PC-9 (cell line): ENCODE measurements around the gene BNIPL. TPM values are rescaled to one million over a fixed set of nuclear protein-coding genes. Genes with fewer than 3 reads are reported as not detected.

Experiments used
- BruUV-seq: library from RNA; stranded (reverse); fragments of 400-500 nt; replicated peaks from 2 replicates; lab custom pipeline; 2021; lab: Mats Ljungman, UMichigan
- CTCF ChIA-PET: fragments of 300-600 bp; sonication (Branson Sonifier 250); formaldehyde crosslinking; loops from one replicate; lab custom pipeline; 2022; ENCODE audit warnings: antibody characterized with exemption; lab: Charles Lee
- POLR2A ChIA-PET: fragments of 300-600 bp; sonication (Branson Sonifier 250); formaldehyde crosslinking; loops from one replicate; lab custom pipeline; 2022; ENCODE audit warnings: antibody characterized with exemption; ENCODE audit not compliant: unreplicated experiment; lab: Charles Lee
- DNase-seq, 2 experiments: peaks; one replicate each; pipeline versions ENCODE4 v3.0.0 to v3.0.0-alpha.2; 2015 to 2022; ENCODE audit warnings: mixed read lengths in 1 of 2
- H2AFZ ChIP-seq: fragments of 200-600 bp; sonication (generic); 2 replicates; pipeline ENCODE4 v1.8.1; 2017; ENCODE audit warnings: antibody characterized with exemption
- H3F3A ChIP-seq: fragments of 200-600 bp; sonication (generic); 2 replicates; pipeline ENCODE4 v1.8.1; 2017; ENCODE audit warnings: antibody characterized with exemption, mild to moderate bottlenecking, low read depth; ENCODE audit not compliant: insufficient read depth
- H3K27ac ChIP-seq: fragments of 200-600 bp; sonication (generic); 2 replicates; pipeline ENCODE4 v1.6.1; 2016; ENCODE audit warnings: mixed run types
- H3K27me3 ChIP-seq: fragments of 200-600 bp; sonication (generic); 2 replicates; pipeline ENCODE4 v1.6.1; 2016; ENCODE audit warnings: low read depth, mixed run types; ENCODE audit not compliant: insufficient read depth
- H3K36me3 ChIP-seq: fragments of 200-600 bp; sonication (generic); 2 replicates; pipeline ENCODE4 v1.6.1; 2016; ENCODE audit warnings: low read depth, mixed run types
- H3K4me1 ChIP-seq: fragments of 200-600 bp; sonication (generic); replicated peaks from 2 replicates; pipeline ENCODE4 v1.6.1; 2016; ENCODE audit warnings: mixed run types; ENCODE audit not compliant: insufficient read depth
- H3K4me2 ChIP-seq: fragments of 200-600 bp; sonication (generic); 2 replicates; pipeline ENCODE4 v1.6.1; 2017; ENCODE audit warnings: mixed run types
- H3K4me3 ChIP-seq: fragments of 200-600 bp; sonication (generic); 2 replicates; pipeline ENCODE4 v1.6.1; 2016; ENCODE audit warnings: mixed run types
- H3K79me2 ChIP-seq: fragments of 200-600 bp; sonication (generic); 2 replicates; pipeline ENCODE4 v1.6.1; 2017; ENCODE audit warnings: low read depth, mixed run types
- H3K9me2 ChIP-seq: fragments of 200-600 bp; sonication (generic); 2 replicates; pipeline ENCODE4 v1.8.1; 2017; ENCODE audit warnings: mild to moderate bottlenecking; ENCODE audit not compliant: insufficient read depth
- H3K9me3 ChIP-seq: fragments of 200-600 bp; sonication (generic); 2 replicates; pipeline ENCODE4 v1.8.1; 2016; ENCODE audit warnings: low read depth; ENCODE audit not compliant: insufficient read depth
- H4K20me1 ChIP-seq: fragments of 200-600 bp; sonication (generic); 2 replicates; pipeline ENCODE4 v1.8.1; 2017; ENCODE audit not compliant: insufficient read depth
- EZH2 ChIP-seq: fragments of 200-600 bp; sonication (generic); IDR thresholded peaks from 2 replicates; pipeline ENCODE4 v1.8.0; 2017; ENCODE audit warnings: antibody characterized with exemption, low read depth
- intact Hi-C: fragments of 100-400 bp; cut with micrococcal nuclease; formaldehyde crosslinking; loops from one replicate; pipeline ENCODE4 v1.10.0; 2022; ENCODE audit not compliant: unreplicated experiment
- total RNA-seq: library from RNA; stranded (reverse); gene quantifications from 2 replicates; pipeline ENCODE4 v1.2.3, GENCODE V29; 2021
- TF ChIP-seq, protein P1 (sequence below): fragments of 200-600 bp; sonication (generic); conservative IDR thresholded peaks from 2 replicates; pipeline ENCODE4 v1.6.1; 2017; ENCODE audit warnings: mixed run types, antibody characterized with exemption, mild to moderate bottlenecking, moderate library complexity

BNIPL gene
- total RNA-seq, 1 experiment from 2014 or later, result 3.0 TPM

DNA sequence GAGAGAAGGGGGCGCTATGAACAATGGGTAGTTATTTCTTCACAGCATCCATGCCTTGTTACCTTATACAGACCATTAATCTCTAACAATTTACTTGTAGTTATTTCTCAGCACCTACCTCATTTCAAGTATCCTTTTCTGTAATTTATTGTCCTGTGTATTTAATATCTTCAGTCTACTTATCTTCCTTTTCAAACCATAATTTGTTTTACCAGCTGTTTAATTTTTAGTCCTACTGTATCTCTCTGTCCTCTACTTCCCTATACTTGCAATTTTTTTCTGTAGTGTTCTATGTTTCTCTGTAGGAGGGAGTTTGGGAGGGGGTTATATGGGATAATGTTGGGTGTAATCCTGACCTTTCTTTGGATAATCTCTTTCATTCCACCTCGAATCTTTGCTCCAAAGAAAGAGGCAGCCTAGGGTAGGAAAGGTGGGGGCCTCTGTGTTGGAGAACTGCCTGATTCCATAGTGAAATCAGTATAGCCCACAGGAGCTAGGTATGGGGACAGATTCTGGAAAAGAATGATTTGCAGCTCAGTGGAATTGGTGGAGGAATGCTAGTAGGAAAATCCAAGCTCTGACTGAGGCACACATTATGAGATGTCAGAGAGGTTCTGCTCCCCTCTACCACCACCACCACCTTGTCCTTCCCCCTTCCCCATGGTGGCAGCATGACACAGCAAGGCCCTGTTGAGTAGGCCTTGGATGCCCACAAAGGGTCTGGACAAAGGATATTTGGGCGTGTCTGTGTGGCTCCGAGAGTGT is 24.5 kb downstream of the BNIPL start:
- DNase-seq, result no peak
- Histone ChIP-seq H2AFZ (peak overlapping the region; percentile 86), H3K9me3 (no peaks in the 10 kb centered on the region), H4K20me1 (peaks cover 14% of the 10 kb centered on the region; the same call in 1 of the 2 replicates), H3K27ac (no peak overlapping the region), H3K4me1 (peaks cover 34% of the 10 kb centered on the region), H3K36me3 (peaks cover 8% of the 10 kb centered on the region; the same call in 1 of the 2 replicates), H3K27me3 (no peaks in the 10 kb centered on the region), H3K9me2 (no peaks in the 10 kb centered on the region), H3F3A (peaks cover 10% of the 10 kb centered on the region), H3K4me2 (peak overlapping the region; percentile 90), H3K4me3 (peak overlapping the region; percentile 82), H3K79me2 (peaks cover 36% of the 10 kb centered on the region)
- TSS peak; percentile 45 for BruUV-seq
- POLR2A ChIA-PET, result interaction anchor here (0.6 kb wide), 1 partner anchor 76 kb away, joined by 14 read pairs; no protein-coding TSS in a partner anchor
- TF ChIP-seq, protein P1, sequence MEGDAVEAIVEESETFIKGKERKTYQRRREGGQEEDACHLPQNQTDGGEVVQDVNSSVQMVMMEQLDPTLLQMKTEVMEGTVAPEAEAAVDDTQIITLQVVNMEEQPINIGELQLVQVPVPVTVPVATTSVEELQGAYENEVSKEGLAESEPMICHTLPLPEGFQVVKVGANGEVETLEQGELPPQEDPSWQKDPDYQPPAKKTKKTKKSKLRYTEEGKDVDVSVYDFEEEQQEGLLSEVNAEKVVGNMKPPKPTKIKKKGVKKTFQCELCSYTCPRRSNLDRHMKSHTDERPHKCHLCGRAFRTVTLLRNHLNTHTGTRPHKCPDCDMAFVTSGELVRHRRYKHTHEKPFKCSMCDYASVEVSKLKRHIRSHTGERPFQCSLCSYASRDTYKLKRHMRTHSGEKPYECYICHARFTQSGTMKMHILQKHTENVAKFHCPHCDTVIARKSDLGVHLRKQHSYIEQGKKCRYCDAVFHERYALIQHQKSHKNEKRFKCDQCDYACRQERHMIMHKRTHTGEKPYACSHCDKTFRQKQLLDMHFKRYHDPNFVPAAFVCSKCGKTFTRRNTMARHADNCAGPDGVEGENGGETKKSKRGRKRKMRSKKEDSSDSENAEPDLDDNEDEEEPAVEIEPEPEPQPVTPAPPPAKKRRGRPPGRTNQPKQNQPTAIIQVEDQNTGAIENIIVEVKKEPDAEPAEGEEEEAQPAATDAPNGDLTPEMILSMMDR, result no peak
- no peak for TF ChIP-seq EZH2
- CTCF ChIA-PET, result interaction anchor here (0.5 to 1.0 kb wide), 3 partner anchors 39 to 805 kb away, joined by 3 to 5 read pairs (median 3); no protein-coding TSS in a partner anchor
- intact Hi-C loops, result loop anchor here (1.0 to 10.0 kb wide), 2 partner anchors 10 to 496 kb away; no protein-coding TSS in a partner anchor

DNA sequence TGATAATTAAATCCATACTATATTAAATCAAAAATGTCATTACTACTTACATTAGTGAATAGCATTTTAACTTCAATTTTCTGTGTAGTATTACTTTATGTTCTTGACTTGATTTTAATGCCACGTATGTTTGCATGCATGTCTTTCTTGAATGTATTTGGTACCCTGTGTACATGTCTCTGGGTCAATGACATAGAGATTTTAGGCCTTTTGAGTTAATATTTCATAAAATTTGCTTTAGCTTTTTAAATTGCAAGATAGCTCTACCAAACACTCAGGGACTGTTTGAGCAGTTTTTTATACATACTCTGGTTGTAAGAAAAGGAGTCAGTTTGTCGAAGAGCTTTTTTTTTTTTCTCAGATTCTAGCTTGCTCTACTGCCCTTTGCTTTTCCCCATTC is 25.3 kb downstream of the BNIPL start:
- Histone ChIP-seq H3K27ac (no peak overlapping the region), H3K27me3 (no peaks in the 10 kb centered on the region), H3F3A (peaks cover 5% of the 10 kb centered on the region), H3K4me1 (peaks cover 25% of the 10 kb centered on the region), H3K9me3 (no peaks in the 10 kb centered on the region), H3K36me3 (peaks cover 5% of the 10 kb centered on the region; the same call in 1 of the 2 replicates), H3K4me2 (no peak overlapping the region), H3K9me2 (no peaks in the 10 kb centered on the region), H2AFZ (no peak overlapping the region), H3K4me3 (no peak overlapping the region), H4K20me1 (peaks cover 11% of the 10 kb centered on the region; the same call in 1 of the 2 replicates), H3K79me2 (peaks cover 27% of the 10 kb centered on the region)
- no peak for TF ChIP-seq EZH2
- TF ChIP-seq, protein P1, result no peak
- CTCF ChIA-PET, result interaction anchor here (0.5 to 1.0 kb wide), 4 partner anchors 8 to 806 kb away, joined by 3 read pairs; no protein-coding TSS in a partner anchor
- BruUV-seq, result no TSS peak
- POLR2A ChIA-PET, result interaction anchor here (0.6 to 0.7 kb wide), 2 partner anchors 12 to 25 kb away, joined by 4 to 6 read pairs; partner anchors contain the start of gene BNIPL
- intact Hi-C loops, result loop anchor here (1.0 to 10.0 kb wide), 2 partner anchors 10 to 497 kb away; no protein-coding TSS in a partner anchor
- no peak for DNase-seq

DNA sequence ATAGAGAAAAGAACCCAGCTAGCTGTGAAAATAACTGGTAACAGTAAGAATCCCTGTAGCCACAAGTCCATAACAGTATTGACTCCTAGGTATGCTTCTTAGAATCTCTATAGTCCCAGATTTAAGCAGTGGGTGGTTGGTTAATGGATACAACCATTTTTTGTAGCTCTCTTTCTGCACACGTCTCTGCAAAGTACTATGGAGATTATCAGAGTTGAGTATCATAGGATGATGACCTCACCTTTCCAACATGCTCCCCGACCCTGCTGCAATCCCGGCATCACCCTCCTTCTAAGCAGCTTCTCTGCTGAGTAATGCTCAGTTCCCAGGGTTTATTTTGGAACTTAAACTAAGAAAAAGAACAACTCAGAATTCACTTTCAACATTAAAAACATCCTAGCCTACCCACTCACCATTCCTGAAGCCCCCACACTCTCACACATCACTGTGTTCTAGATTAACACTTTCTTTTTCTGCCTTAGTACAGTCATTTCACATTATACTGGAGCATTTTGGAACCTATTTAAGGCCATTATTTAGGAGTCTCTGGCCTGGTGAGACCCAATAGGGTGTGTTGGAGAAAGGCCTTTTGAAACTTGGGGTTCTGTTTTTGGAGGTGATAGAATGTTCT is 26.5 kb downstream of the BNIPL start:
- Histone ChIP-seq H3K9me3 (no peaks in the 10 kb centered on the region), H3K4me1 (peaks cover 14% of the 10 kb centered on the region), H2AFZ (no peak overlapping the region), H3K4me3 (no peak overlapping the region), H3K79me2 (peaks cover 16% of the 10 kb centered on the region), H3F3A (peaks cover 3% of the 10 kb centered on the region), H3K27ac (peak overlapping the region; percentile 30), H3K27me3 (no peaks in the 10 kb centered on the region), H3K4me2 (0 out of 2 replicates have a peak overlapping the region, but pooled peaks have one; percentile 6), H4K20me1 (peaks cover 5% of the 10 kb centered on the region; the same call in 1 of the 2 replicates), H3K36me3 (no peaks in the 10 kb centered on the region), H3K9me2 (no peaks in the 10 kb centered on the region)
- peak in 1 of 2 experiments; percentile 48 for DNase-seq
- TF ChIP-seq, protein P1, result no peak
- TF ChIP-seq EZH2, result no peak
- POLR2A ChIA-PET, result interaction anchor here (0.5 to 0.7 kb wide), 6 partner anchors 76 to 447 kb away, joined by 3 to 40 read pairs (median 3); no protein-coding TSS in a partner anchor
- no TSS peak for BruUV-seq
- CTCF ChIA-PET, result interaction anchor here (1.0 kb wide), 1 partner anchor 81 kb away, joined by 3 read pairs; no protein-coding TSS in a partner anchor
- intact Hi-C loops, result loop anchor here (10.0 kb wide), 1 partner anchor 498 kb away; no protein-coding TSS in a partner anchor
